ENCODE measurements around the gene AKAP13.

DNA sequence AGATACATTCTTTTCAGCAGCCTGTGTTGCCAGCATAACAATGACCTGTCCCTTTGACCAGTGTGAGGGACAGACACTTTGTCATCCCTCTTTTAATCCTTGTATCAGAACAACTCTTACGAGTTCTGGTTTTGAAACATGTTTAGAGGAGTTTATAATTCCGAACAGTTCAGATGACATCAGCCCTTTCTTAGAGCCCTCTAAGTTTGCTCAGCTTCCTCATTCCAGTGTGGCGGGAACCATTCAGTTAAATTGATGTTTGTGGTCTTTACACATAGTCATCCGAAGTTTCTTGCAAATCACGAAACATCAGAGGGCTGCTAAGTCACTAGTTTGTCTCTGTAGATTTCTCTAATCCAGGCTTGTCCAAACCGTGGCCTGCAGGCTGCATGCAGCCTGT, 102.5 kb downstream of the AKAP13 start:
- TF ChIP-seq, protein P1, sequence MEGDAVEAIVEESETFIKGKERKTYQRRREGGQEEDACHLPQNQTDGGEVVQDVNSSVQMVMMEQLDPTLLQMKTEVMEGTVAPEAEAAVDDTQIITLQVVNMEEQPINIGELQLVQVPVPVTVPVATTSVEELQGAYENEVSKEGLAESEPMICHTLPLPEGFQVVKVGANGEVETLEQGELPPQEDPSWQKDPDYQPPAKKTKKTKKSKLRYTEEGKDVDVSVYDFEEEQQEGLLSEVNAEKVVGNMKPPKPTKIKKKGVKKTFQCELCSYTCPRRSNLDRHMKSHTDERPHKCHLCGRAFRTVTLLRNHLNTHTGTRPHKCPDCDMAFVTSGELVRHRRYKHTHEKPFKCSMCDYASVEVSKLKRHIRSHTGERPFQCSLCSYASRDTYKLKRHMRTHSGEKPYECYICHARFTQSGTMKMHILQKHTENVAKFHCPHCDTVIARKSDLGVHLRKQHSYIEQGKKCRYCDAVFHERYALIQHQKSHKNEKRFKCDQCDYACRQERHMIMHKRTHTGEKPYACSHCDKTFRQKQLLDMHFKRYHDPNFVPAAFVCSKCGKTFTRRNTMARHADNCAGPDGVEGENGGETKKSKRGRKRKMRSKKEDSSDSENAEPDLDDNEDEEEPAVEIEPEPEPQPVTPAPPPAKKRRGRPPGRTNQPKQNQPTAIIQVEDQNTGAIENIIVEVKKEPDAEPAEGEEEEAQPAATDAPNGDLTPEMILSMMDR (conservative IDR thresholded peaks at IDR 0.05) = no peak
- no peak for TF ChIP-seq ZFX (IDR thresholded peaks at IDR 0.05)

Data from C4-2B (cell line).